ENCODE measurements around the gene PCIF1. TPM values are rescaled to one million over a fixed set of nuclear protein-coding genes. Genes with fewer than 3 reads are reported as not detected.
"Not testable (repeated sequence)": the region's sequence is repeated elsewhere in the genome, so short reads cannot be mapped to it uniquely, and the experiment has no call there.

PCIF1 gene
- total and polyA plus RNA-seq, 2 experiments from 2014 or later: 11.8 to 26.0 TPM

DNA sequence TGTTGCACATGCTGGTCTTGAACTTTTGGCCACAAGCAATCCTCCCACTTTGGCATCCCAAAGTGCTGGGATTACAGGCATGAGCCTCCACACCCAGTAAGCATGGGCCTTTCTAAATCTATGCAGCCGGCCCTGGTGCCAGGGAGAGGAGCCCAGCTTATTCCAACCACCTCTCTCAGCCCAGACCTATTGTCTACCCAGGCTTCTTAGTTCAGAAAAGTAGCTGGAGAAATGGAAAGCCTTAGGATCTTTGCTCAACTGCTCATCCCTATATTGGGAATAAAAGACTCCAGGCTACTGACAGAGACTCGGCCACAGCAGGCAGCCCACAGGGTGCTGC is 7.8 kb upstream of the PCIF1 start:
- TF ChIP-seq, protein P1, sequence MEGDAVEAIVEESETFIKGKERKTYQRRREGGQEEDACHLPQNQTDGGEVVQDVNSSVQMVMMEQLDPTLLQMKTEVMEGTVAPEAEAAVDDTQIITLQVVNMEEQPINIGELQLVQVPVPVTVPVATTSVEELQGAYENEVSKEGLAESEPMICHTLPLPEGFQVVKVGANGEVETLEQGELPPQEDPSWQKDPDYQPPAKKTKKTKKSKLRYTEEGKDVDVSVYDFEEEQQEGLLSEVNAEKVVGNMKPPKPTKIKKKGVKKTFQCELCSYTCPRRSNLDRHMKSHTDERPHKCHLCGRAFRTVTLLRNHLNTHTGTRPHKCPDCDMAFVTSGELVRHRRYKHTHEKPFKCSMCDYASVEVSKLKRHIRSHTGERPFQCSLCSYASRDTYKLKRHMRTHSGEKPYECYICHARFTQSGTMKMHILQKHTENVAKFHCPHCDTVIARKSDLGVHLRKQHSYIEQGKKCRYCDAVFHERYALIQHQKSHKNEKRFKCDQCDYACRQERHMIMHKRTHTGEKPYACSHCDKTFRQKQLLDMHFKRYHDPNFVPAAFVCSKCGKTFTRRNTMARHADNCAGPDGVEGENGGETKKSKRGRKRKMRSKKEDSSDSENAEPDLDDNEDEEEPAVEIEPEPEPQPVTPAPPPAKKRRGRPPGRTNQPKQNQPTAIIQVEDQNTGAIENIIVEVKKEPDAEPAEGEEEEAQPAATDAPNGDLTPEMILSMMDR (IDR thresholded peaks at IDR 0.05; ENCODE audit: poor library complexity): no peak
- TF ChIP-seq EZH2phosphoT487 (IDR thresholded peaks at IDR 0.05; ENCODE audit: low read depth, severe bottlenecking, unreplicated experiment) (no peak), EZH2 (IDR thresholded peaks at IDR 0.05; ENCODE audit: borderline replicate concordance) (no peak)
- Histone ChIP-seq H2AFZ (no peak overlapping the region), H3K4me1 (ENCODE audit: insufficient read depth) (peaks cover 24% of the 10 kb centered on the region), H3K36me3 (replicated peaks; ENCODE audit: insufficient read depth, low read depth) (no peaks in the 10 kb centered on the region), H3K9me3 (ENCODE audit: low read depth) (no peaks in the 10 kb centered on the region), H3K4me3 (no peak overlapping the region), H3K79me2 (no peaks in the 10 kb centered on the region), H4K20me1 (ENCODE audit: insufficient read depth, poor library complexity, severe bottlenecking) (no peaks in the 10 kb centered on the region), H3K27ac (peak overlapping the region; percentile 84), H3K27me3 (no peaks in the 10 kb centered on the region), H3K4me2 (no peak overlapping the region), H3K9me2 (replicated peaks; ENCODE audit: insufficient read depth) (no peaks in the 10 kb centered on the region)
- DNase-seq (ENCODE audit: low spot score): no peak
- 94% methylated on average over 2 of the region's 2 CpGs for WGBS (ENCODE audit: low lambda C conversion rate, missing lambda C conversion rate)

DNA sequence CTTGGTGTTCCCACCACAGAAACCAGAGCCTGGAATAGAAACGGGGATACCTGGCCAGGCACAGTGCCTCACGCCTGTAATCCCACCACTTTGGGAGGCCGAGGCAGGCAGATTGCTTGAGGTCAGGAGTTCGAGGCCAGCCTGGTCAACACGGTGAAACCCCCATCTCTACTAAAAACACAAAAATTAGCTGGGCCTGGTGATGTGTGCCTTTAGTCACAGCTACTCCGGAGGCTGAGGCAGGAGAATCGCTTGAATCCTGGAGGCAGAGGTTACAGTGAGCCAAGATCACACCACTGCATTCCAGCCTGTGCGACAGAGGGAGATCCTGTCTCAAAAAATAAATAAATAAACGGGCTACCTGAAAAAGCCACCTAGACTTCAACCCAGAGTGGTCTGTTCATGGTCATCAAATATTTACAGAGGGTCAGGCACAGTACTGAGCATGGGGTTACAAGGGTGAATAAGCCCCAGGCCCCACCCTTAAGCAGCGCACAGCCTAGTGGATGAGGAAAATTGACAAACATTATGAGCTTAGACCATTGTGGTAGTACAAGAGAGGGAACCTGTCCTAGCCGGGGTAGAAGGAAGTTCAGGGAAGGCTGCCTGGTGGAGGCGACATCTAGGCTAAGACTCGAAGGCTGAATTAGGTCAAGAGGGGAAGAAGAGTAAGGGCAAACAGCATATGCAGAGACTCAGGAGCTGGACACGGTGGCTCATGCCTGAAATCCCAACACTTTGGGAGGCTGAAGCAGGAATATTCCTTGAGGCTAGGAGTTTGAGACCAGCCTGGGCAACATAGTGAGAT is 7.2 kb upstream of the PCIF1 start:
- Histone ChIP-seq H3K4me2 (no peak overlapping the region), H3K4me3 (no peak overlapping the region), H3K4me1 (ENCODE audit: insufficient read depth) (peaks cover 18% of the 10 kb centered on the region), H3K79me2 (peaks cover under 1% of the 10 kb centered on the region), H3K36me3 (replicated peaks; ENCODE audit: insufficient read depth, low read depth) (no peaks in the 10 kb centered on the region), H3K27me3 (no peaks in the 10 kb centered on the region), H3K9me3 (ENCODE audit: low read depth) (no peaks in the 10 kb centered on the region), H4K20me1 (ENCODE audit: insufficient read depth, poor library complexity, severe bottlenecking) (no peaks in the 10 kb centered on the region), H2AFZ (no peak overlapping the region), H3K27ac (peak overlapping the region; percentile 84), H3K9me2 (replicated peaks; ENCODE audit: insufficient read depth) (no peaks in the 10 kb centered on the region)
- TF ChIP-seq, protein P1 (IDR thresholded peaks at IDR 0.05; ENCODE audit: poor library complexity): no peak
- TF ChIP-seq EZH2 (IDR thresholded peaks at IDR 0.05; ENCODE audit: borderline replicate concordance) (no peak), EZH2phosphoT487 (IDR thresholded peaks at IDR 0.05; ENCODE audit: low read depth, severe bottlenecking, unreplicated experiment) (no peak)
- no peak for DNase-seq (ENCODE audit: low spot score)
- WGBS (ENCODE audit: low lambda C conversion rate, missing lambda C conversion rate): 73% methylated on average over 14 of the region's 14 CpGs

DNA sequence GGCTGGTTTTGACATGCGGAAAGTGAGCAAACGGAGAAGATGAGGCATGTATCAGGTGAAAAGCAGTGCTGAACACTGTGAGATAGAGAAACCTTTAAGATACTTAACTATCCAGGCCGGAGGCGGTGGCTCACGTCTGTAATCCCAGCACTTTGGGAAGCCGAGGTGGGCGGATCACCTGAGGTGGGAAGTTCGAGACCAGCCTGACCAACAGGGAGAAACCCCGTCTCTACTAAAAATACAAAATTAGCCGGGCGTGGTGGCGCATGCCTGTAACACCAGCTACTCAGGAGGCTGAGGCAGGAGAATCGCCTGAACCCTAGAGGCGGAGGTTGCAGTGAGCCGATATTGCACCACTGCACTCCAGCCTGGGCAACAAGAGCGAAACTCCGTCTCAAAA is 2.8 kb upstream of the PCIF1 start:
- Histone ChIP-seq H3K27ac (peak overlapping the region; percentile 100), H3K4me2 (peak overlapping the region; percentile 89), H3K4me1 (ENCODE audit: insufficient read depth) (peaks cover 20% of the 10 kb centered on the region), H3K79me2 (peaks cover 30% of the 10 kb centered on the region)
- WGBS (ENCODE audit: low lambda C conversion rate, missing lambda C conversion rate): 86% methylated on average over 17 of the region's 17 CpGs
- not testable (repeated sequence) for DNase-seq (ENCODE audit: low spot score); H4K20me1 ChIP-seq (ENCODE audit: insufficient read depth, poor library complexity, severe bottlenecking); H2AFZ ChIP-seq; H3K4me3 ChIP-seq; H3K36me3 ChIP-seq (replicated peaks; ENCODE audit: insufficient read depth, low read depth); H3K9me2 ChIP-seq (replicated peaks; ENCODE audit: insufficient read depth); H3K9me3 ChIP-seq (ENCODE audit: low read depth); H3K27me3 ChIP-seq

DNA sequence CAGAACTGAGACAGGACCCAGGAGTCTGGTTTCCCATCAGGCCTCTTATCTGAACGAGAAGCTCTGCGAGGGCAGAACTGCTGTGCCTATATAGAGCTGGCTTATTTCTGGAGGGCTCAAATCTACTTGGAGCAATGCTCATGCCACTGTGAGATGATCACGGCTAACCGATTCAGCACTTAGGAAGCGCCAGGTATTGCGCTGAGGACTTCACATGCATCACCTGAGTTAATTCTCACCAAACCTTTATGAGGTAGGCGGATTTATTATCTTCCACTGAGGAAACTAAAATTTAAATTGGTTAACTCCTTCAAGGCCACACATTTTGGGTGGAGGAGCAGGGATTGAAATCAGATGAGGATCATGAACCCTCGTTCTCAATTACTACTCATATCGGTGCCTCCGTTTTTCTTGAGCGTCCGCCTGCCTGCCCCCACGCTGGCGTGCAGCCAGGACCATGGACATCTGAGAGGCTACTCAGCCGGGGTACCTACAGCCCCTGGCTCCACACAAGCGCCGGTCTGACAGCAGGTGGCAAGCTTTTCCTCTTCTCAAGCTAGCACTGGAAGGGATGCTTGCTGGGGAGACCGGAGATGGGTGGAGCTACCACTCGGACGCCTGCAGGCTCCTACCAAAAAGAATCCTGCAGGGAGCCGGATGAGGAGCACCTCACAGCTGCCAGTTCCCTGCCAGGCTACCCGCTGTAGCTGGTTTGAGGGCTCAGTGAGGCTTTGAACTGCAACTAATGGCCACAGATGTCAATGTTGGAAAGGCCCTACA is 1.0 kb upstream of the PCIF1 start:
- TF ChIP-seq, protein P1 (IDR thresholded peaks at IDR 0.05; ENCODE audit: poor library complexity): peak; percentile 48
- no peak for TF ChIP-seq EZH2phosphoT487 (IDR thresholded peaks at IDR 0.05; ENCODE audit: low read depth, severe bottlenecking, unreplicated experiment)
- Histone ChIP-seq H2AFZ (no peak overlapping the region), H3K36me3 (replicated peaks; ENCODE audit: insufficient read depth, low read depth) (no peaks in the 10 kb centered on the region), H3K27ac (peak overlapping the region; percentile 100), H3K79me2 (peaks cover 48% of the 10 kb centered on the region), H3K4me3 (peak overlapping the region; percentile 80), H3K27me3 (no peaks in the 10 kb centered on the region), H3K4me1 (ENCODE audit: insufficient read depth) (peaks cover 16% of the 10 kb centered on the region), H3K9me3 (ENCODE audit: low read depth) (no peaks in the 10 kb centered on the region), H4K20me1 (ENCODE audit: insufficient read depth, poor library complexity, severe bottlenecking) (no peaks in the 10 kb centered on the region), H3K4me2 (peak overlapping the region; percentile 89), H3K9me2 (replicated peaks; ENCODE audit: insufficient read depth) (no peaks in the 10 kb centered on the region)
- DNase-seq (ENCODE audit: low spot score): peak; percentile 89
- 21% methylated on average over 22 of the region's 22 CpGs for WGBS (ENCODE audit: low lambda C conversion rate, missing lambda C conversion rate)
